IPS-15b (cell line): ENCODE data around the gene ANKH.

ENCODE experiments used
- H3K27me3 ChIP-seq: one replicate; pipeline ENCODE4 v1.6.1; 2013; ENCODE audit warnings: low read length; ENCODE audit not compliant: control insufficient read depth, insufficient read depth
- H3K36me3 ChIP-seq: one replicate; pipeline ENCODE4 v1.6.1; 2013; ENCODE audit warnings: low read length; ENCODE audit not compliant: control insufficient read depth, insufficient read depth
- H3K4me1 ChIP-seq: one replicate; pipeline ENCODE4 v1.6.1; 2013; ENCODE audit warnings: mild to moderate bottlenecking, low read length; ENCODE audit not compliant: control insufficient read depth, insufficient read depth
- H3K4me3 ChIP-seq: one replicate; pipeline ENCODE4 v1.5.1; 2013; ENCODE audit warnings: low read depth, low read length
- H3K9ac ChIP-seq: one replicate; pipeline ENCODE4 v1.6.1; 2013; ENCODE audit warnings: low read depth, mild to moderate bottlenecking, low read length
- H3K9me3 ChIP-seq: one replicate; pipeline ENCODE4 v1.6.1; 2013; ENCODE audit warnings: mild to moderate bottlenecking, low read length; ENCODE audit not compliant: control insufficient read depth, insufficient read depth

ANKH gene

GRCh38 chr5:14735944-14736343, 135.6 kb downstream of the ANKH start:
- no peaks in the 10 kb centered on the region for H3K27me3 ChIP-seq
- no peak overlapping the region for H3K9ac ChIP-seq
- peaks cover 7% of the 10 kb centered on the region for H3K4me1 ChIP-seq
- H3K36me3 ChIP-seq = no peaks in the 10 kb centered on the region
- no peak overlapping the region for H3K4me3 ChIP-seq
- H3K9me3 ChIP-seq = no peaks in the 10 kb centered on the region

DNA sequence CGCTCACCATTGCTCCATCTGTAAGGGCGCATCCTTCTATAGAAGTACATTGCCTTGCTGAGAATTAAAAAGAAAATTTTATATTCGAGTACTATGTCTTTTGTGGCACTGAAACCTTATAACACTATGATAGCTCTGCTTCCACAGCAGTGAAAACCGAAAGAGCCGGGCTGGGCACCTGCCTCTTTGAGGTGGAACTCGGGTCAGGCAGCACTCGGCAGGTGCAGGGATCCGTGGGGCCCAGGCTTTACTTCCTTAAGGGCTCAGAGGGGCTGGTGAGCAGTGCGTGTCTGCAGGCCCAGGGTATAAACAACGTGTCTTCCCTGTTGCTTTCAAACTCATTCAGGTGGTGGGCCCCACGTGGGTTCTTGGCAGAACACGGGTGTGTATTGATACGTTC, 137.2 kb downstream of the ANKH start:
- H3K9me3 ChIP-seq = no peaks in the 10 kb centered on the region
- no peaks in the 10 kb centered on the region for H3K27me3 ChIP-seq
- no peak overlapping the region for H3K9ac ChIP-seq
- no peak overlapping the region for H3K4me3 ChIP-seq
- H3K4me1 ChIP-seq = no peaks in the 10 kb centered on the region
- H3K36me3 ChIP-seq = no peaks in the 10 kb centered on the region

DNA sequence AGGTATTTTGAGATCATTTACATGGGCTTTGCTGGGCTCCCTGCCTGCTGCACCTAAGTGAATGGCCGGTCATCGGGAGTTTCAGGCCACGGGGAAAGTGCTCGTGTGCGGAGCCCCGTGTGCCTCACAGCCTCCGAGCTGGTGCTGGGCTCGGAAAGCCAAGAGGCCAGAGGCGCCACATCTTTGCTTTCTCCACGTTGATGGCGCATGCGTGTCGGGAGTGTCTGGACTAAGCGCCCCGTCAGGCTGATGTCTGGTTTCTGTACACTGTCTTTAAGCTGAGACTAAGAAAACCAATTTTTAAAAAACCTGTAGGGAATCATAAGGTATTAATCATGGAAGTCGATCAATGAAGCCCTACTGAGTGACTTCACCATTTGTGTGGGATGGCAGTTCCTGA, 137.9 kb downstream of the ANKH start:
- no peaks in the 10 kb centered on the region for H3K9me3 ChIP-seq
- H3K9ac ChIP-seq = no peak overlapping the region
- H3K36me3 ChIP-seq = no peaks in the 10 kb centered on the region
- no peaks in the 10 kb centered on the region for H3K27me3 ChIP-seq
- H3K4me3 ChIP-seq = no peak overlapping the region
- peaks cover 3% of the 10 kb centered on the region for H3K4me1 ChIP-seq

GRCh38 chr5:14732991-14733390, 138.6 kb downstream of the ANKH start:
- Histone ChIP-seq H3K9ac (no peak overlapping the region), H3K9me3 (no peaks in the 10 kb centered on the region), H3K27me3 (no peaks in the 10 kb centered on the region), H3K4me1 (peaks cover 7% of the 10 kb centered on the region), H3K4me3 (no peak overlapping the region), H3K36me3 (no peaks in the 10 kb centered on the region)

- Histone ChIP-seq H3K9ac (no peak overlapping the region), H3K4me1 (peaks cover 14% of the 10 kb centered on the region), H3K9me3 (no peaks in the 10 kb centered on the region), H3K27me3 (no peaks in the 10 kb centered on the region), H3K4me3 (no peak overlapping the region), H3K36me3 (no peaks in the 10 kb centered on the region)
Measured at GRCh38 chr5:14730881-14731280, 140.7 kb downstream of the ANKH start.

GRCh38 chr5:14730466-14730865, 141.1 kb downstream of the ANKH start:
- no peak overlapping the region for H3K9ac ChIP-seq
- no peaks in the 10 kb centered on the region for H3K27me3 ChIP-seq
- H3K36me3 ChIP-seq = no peaks in the 10 kb centered on the region
- H3K9me3 ChIP-seq = no peaks in the 10 kb centered on the region
- no peak overlapping the region for H3K4me3 ChIP-seq
- H3K4me1 ChIP-seq = peaks cover 14% of the 10 kb centered on the region

DNA sequence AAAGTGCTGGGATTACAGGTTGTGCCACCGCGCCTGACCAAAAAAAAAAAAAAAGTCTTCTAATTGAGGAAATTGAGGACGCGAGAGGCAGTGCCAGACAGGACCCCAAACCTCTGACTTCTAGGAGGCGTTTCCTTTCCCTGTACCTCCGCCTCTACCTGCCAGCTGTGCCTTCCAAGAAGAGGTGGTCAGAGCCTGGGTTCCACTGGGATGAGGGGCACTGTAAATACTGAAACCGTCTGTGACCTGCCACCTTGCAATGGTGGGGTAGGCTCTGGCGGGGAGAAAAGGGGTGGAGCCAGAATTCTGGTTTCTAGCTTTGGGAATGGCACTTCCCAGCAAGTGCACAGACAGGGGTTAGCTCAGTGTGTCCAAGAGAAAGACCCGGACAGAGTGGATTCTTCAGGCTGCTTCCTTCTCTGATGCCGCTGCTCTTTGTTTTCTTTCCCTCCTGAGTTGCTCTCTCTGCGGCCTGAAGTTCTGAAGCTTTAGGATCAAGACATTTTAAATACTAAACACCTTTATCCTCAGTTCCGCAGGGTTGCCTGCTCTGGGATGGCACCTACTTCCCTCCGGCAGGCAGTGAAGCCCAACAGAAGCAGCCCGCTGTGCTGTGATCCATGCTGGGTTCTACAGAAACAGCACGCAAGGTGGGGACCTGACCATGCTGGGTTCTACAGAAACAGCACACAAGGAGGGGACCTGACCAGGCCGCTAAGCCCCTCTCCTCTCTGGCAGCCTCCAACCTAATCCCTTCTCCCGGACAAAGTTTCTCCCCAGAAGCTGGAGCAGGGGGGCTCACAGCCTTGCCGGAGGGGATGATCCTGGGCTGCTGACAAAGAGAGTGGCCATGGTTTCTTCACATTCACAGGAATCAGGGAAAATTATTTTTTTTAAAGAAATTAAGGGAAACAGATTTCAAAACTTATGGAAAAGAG, 141.9 kb downstream of the ANKH start:
- H3K9ac ChIP-seq = no peak overlapping the region
- H3K27me3 ChIP-seq = no peaks in the 10 kb centered on the region
- no peaks in the 10 kb centered on the region for H3K36me3 ChIP-seq
- no peak overlapping the region for H3K4me3 ChIP-seq
- H3K9me3 ChIP-seq = no peaks in the 10 kb centered on the region
- H3K4me1 ChIP-seq = peaks cover 14% of the 10 kb centered on the region

- H3K4me3 ChIP-seq = no peak overlapping the region
Measured at GRCh38 chr5:14728459-14728938, 143.1 kb downstream of the ANKH start.

DNA sequence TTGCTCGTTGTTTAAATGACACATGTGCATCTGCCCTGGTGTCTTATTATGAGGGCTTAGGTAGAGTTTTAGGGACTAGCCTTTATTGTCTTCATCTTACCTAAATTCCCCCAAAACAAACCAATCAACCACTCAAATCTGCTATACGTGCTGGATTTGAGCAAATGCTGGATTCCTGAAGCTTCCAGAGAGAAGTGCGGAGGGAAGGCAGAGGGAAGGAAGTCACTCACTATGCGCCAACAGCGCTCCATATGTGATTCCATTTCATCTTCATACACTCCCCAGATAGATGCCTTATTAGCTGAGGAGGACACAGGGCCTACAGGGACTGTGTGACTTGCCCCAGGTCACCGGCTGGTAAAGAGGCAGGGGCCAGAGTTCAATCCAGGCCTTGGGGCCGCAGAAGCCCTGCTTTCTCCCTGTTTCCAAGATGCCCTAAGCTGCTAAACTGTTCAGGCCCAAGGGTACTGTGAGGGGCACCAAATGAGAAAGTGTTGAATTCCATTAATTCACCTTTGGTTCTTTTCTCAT, 143.6 kb downstream of the ANKH start:
- H3K9ac ChIP-seq = no peak overlapping the region
- peaks cover 14% of the 10 kb centered on the region for H3K4me1 ChIP-seq
- no peaks in the 10 kb centered on the region for H3K27me3 ChIP-seq
- no peaks in the 10 kb centered on the region for H3K9me3 ChIP-seq
- H3K36me3 ChIP-seq = no peaks in the 10 kb centered on the region
- no peak overlapping the region for H3K4me3 ChIP-seq

More at GRCh38 chr5:14728459-14728938, 143.1 kb downstream of the ANKH start:
- peaks cover 14% of the 10 kb centered on the region for H3K4me1 ChIP-seq
- no peaks in the 10 kb centered on the region for H3K27me3 ChIP-seq
- H3K9me3 ChIP-seq = no peaks in the 10 kb centered on the region
- no peaks in the 10 kb centered on the region for H3K36me3 ChIP-seq
- H3K9ac ChIP-seq = no peak overlapping the region

- Histone ChIP-seq H3K4me3 (no peak overlapping the region), H3K27me3 (no peaks in the 10 kb centered on the region), H3K9ac (no peak overlapping the region), H3K4me1 (peaks cover 14% of the 10 kb centered on the region), H3K9me3 (no peaks in the 10 kb centered on the region), H3K36me3 (no peaks in the 10 kb centered on the region)
Measured at GRCh38 chr5:14727428-14727865, 144.1 kb downstream of the ANKH start.

DNA sequence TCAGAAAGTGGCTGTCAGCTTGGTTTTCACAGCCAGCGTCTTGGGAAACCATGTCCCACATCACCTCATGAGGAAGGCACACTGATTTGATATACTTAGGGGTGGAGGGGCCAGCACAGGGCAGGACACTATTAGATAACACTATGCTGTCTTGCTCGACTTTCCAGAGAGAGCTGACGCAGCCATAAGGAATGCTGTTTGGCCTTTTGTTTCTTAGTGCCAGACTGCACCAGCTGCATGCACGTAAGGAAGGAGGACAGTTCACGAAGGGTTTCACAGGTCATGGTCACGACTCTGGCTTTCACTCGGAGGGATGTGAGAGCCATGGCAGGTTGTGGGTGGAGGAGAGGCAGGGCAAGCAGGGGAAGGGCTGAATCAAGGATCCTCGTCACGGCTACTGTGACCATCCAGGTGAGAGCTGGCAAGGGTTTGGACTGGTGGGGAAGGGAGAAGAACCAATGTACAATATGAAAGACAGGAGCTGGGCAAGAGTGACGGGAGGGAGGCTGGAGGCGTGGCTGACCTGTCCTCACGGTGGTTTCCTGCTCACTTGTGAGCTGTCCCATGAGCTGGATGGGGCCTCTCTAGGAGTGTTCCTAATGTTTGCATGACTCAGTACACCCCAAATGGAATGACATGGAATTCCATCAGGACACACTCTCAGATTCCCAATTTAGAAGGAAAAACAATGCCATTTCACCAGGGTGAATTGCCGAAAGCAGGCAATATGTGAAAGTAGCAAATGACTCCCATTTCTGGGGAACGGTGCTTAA, 145.3 kb downstream of the ANKH start:
- Histone ChIP-seq H3K9me3 (no peaks in the 10 kb centered on the region), H3K4me1 (peaks cover 14% of the 10 kb centered on the region), H3K9ac (no peak overlapping the region), H3K36me3 (no peaks in the 10 kb centered on the region), H3K4me3 (no peak overlapping the region), H3K27me3 (no peaks in the 10 kb centered on the region)
